ENCODE measurements around the gene CTNNB1.
"Not testable (repeated sequence)": the region's sequence is repeated elsewhere in the genome, so short reads cannot be mapped to it uniquely, and the experiment has no call there.

CTNNB1 gene

GRCh38 chr3:41258239-41258800, 59.0 kb downstream of the CTNNB1 start:
- no peak for DNase-seq (ENCODE audit: low read depth, low spot score)

GRCh38 chr3:41259449-41260062, 60.3 kb downstream of the CTNNB1 start:
- no peak for DNase-seq (ENCODE audit: low read depth, low spot score)

- DNase-seq (ENCODE audit: low read depth, low spot score), result no peak
These were observed 60.8 kb downstream of the CTNNB1 start for GRCh38 chr3:41260063-41260450.

- DNase-seq (ENCODE audit: low read depth, low spot score), result peak; percentile 24
These were observed 65.8 kb downstream of the CTNNB1 start for GRCh38 chr3:41265011-41265545.

GRCh38 chr3:41265823-41266273, 66.5 kb downstream of the CTNNB1 start:
- DNase-seq (ENCODE audit: low read depth, low spot score), result no peak

- peak; percentile 87 for DNase-seq (ENCODE audit: low read depth, low spot score)
These were observed 68.8 kb downstream of the CTNNB1 start for GRCh38 chr3:41267975-41268640.

- DNase-seq (ENCODE audit: low read depth, low spot score), result no peak
These were observed 73.4 kb downstream of the CTNNB1 start for GRCh38 chr3:41272667-41273066.

- no peak for DNase-seq (ENCODE audit: low read depth, low spot score)
These were observed 75.8 kb downstream of the CTNNB1 start for GRCh38 chr3:41274944-41275668.

GRCh38 chr3:41276191-41276590, 76.9 kb downstream of the CTNNB1 start:
- DNase-seq (ENCODE audit: low read depth, low spot score), result no peak

GRCh38 chr3:41277790-41278465, 78.6 kb downstream of the CTNNB1 start:
- no peak for DNase-seq (ENCODE audit: low read depth, low spot score)

GRCh38 chr3:41284934-41285333, 85.6 kb downstream of the CTNNB1 start:
- DNase-seq (ENCODE audit: low read depth, low spot score), result not testable (repeated sequence)

GRCh38 chr3:41286305-41286704, 87.0 kb downstream of the CTNNB1 start:
- no peak for DNase-seq (ENCODE audit: low read depth, low spot score)

GRCh38 chr3:41288785-41289184, 89.5 kb downstream of the CTNNB1 start:
- no peak for DNase-seq (ENCODE audit: low read depth, low spot score)
